ENCODE data around the gene PRPH.
"Not testable (repeated sequence)": the region's sequence is repeated elsewhere in the genome, so short reads cannot be mapped to it uniquely, and the experiment has no call there.

PRPH gene

GRCh38 chr12:49295082-49295936 is at the start of gene PRPH:
Gene PRPH (plus strand): TSS chr12:49295147. CDS start chr12:49295201, 54 bp downstream.
- DNase-seq (ENCODE audit: low read depth), result no peak

DNA sequence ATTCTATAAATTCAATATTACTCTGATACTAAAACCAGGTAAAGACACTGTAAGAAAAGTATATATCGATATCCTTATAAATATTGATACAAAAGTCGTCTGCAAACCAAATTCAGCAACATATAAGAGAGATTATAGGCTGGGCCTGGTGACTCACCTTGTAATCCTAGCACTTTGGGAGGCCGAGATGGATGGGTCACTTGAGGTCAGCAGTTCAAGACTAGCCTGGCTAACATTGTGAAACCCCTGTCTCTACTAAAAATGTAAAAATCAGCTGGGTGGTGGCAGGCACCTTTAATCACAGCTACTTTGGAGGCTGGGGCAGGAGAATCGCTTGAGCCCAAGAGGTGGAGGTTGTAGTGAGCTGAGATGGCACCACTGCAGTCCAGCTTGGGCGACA is 43.6 kb upstream of the PRPH start:
- no peak for DNase-seq (ENCODE audit: low read depth)

GRCh38 chr12:49253033-49253623 is 41.8 kb upstream of the PRPH start:
- DNase-seq (ENCODE audit: low read depth), result no peak

DNA sequence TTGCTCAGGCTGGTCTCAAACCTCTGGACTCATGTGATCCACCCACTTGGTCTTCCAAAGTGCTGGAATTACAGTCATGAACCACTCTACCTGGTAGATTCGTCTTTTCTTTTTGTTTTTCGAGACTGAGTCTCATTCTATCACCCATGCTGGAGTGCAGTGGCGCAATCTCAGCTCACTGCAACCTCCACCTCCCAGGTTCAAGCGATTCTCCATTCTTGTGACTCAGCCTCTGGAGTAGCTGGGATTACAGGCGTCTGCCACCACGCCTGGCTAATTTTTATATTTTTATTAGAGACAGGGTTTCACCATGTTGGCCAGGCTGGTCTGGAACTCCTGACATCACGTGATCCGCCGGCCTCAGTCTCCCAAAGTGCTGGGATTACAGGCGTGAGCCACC is 39.5 kb upstream of the PRPH start:
- DNase-seq (ENCODE audit: low read depth), result not testable (repeated sequence)

DNA sequence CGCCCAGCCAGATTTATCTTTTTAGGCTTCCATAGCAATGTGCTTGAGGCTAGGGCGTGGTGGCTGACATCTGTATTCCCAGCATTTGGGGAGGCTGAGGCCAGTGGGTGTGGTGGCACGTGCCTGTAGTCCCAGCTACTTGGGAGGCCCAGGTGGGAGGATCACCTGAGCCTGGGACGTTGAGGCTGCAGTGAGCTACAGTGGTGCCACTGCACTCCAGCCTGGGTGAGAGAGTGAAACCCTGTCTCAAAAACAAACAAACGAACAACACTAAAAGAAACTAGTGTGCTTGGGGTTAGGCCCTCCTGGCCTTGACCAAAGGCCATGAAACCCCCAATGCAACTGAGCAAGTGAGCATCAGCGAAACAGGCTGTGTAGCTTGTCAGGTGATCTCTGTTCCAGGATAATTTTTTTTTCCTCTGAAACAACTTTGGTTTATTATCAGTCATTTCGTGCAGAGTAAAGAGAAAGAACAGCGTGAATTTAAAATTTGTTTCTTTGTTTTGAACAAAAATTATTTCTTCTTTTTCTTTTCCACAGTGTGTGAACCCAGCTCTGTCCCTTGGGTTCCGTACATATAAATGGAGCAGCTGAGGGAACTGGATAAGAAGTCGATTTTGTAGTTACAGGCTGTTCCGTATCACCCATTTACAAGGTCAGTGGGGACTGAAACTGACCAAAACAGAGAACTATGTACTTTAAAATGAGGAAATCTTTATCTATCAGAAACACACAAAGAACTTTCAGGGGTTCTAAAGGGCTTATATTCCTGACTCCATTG is 38.9 kb upstream of the PRPH start:
- DNase-seq (ENCODE audit: low read depth), result no peak

- not testable (repeated sequence) for DNase-seq (ENCODE audit: low read depth)
These were observed 37.3 kb upstream of the PRPH start for GRCh38 chr12:49257508-49258184.

GRCh38 chr12:49259452-49259851 is 35.5 kb upstream of the PRPH start:
- no peak for DNase-seq (ENCODE audit: low read depth)

- DNase-seq (ENCODE audit: low read depth), result peak; percentile 67
These were observed 34.8 kb upstream of the PRPH start for GRCh38 chr12:49260166-49260565.

GRCh38 chr12:49260571-49261363 is 34.2 kb upstream of the PRPH start:
- DNase-seq (ENCODE audit: low read depth), result no peak

DNA sequence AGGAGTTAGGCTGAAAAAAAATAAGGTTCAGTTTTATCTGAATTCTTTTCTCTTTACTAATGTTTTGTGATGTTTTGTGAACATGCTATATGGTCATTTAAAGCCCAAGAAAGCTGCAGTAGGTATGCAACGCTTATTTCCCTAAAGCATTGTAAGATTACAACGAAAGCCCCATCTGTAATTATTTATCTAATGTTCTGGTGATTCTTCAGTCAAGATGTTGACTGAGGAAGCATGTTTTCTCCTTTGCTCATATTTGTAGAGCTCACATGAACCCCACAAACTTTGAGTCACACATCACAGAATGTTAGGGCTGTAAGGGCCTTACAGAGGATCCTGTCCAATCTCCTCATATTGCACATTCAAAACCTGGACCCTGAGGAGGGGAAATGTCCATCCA is 33.2 kb upstream of the PRPH start:
- DNase-seq (ENCODE audit: low read depth), result no peak

DNA sequence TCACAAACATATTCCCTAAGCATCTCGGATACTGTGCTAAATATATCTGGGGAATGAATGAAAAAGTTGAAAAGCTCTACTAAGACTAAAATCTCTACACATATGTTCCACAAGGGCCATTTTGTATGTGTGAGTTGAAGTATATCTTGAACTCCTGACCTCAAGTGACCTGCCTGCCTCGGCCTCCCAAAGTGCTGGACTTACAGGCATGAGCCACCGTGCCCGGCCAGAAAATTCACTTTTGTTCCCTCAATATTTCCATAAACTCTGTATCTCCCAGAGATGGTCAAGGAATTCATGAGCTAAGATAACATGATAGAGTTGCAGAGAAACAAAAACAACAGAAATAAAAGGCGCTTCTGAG is 31.6 kb upstream of the PRPH start:
- DNase-seq (ENCODE audit: low read depth), result no peak

DNA sequence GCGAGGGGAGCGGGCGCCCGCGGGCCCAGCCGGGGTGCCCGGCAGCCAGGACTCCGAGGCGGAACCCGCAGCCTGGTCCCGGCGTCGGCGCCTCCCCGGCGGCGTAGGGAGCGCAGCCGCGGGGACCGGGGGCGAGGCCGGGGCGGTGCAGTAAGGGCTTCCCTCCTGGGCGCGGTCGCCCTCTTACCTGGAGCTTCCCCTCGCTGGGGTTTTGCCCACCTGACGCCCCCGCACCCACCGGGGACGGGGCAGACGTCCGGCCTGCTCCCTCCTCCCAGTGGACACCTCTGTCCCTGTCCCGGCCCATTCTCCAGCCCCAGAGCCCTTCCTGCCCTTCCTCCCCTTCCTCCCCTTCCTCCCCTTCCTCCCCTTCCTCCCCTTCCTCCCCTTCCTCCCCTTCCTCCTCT is 30.5 kb upstream of the PRPH start:
- no peak for DNase-seq (ENCODE audit: low read depth)

- DNase-seq (ENCODE audit: low read depth), result peak; percentile 91
These were observed 29.8 kb upstream of the PRPH start, which contains the start of gene TUBA1C for GRCh38 chr12:49264873-49265792. Gene TUBA1C (plus strand): TSS chr12:49265082. CDS start chr12:49265182, 100 bp downstream.

DNA sequence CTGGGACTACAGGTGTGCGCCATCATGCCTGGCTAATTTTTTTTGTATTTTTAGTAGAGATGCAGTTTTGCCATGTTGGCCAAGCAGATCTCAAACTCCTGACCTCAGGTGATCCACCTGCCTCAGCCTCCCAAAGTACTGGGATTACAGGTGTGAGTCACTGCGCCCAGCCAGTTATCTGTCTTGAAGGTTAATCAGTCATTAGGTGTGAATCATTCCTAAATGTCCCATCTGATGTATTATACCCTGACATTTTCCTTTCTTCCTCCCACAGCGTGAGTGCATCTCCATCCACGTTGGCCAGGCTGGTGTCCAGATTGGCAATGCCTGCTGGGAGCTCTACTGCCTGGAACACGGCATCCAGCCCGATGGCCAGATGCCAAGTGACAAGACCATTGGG is 25.8 kb upstream of the PRPH start:
- not testable (repeated sequence) for DNase-seq (ENCODE audit: low read depth)

DNA sequence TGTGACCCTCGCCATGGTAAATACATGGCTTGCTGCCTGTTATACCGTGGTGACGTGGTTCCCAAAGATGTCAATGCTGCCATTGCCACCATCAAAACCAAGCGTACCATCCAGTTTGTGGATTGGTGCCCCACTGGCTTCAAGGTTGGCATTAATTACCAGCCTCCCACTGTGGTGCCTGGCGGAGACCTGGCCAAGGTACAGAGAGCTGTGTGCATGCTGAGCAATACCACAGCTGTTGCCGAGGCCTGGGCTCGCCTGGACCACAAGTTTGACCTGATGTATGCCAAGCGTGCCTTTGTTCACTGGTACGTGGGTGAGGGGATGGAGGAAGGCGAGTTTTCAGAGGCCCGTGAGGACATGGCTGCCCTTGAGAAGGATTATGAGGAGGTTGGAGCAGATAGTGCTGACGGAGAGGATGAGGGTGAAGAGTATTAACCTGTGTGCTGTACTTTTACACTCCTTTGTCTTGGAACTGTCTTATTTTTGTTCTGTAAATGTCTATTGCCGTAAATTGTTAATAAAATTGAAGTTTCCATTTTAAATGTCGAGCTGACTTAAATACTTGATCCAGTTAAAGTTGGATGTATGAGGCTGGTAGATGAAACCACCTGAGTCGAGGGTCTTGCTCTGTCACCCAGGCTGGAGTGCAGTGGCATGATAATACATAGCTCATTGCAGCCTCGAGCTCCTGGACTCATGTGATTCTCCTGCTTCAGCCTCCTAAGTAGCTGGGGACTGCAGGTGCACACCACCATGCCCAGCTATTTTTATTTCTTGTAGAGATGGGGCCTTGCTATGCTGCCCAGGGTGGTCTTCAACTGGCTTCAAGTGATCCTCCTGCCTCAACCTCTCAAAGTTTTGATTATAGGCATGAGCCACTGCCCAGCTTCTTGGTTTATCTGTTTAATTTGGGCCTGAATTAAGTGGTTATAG is 21.9 kb upstream of the PRPH start:
- DNase-seq (ENCODE audit: low read depth), result no peak

DNA sequence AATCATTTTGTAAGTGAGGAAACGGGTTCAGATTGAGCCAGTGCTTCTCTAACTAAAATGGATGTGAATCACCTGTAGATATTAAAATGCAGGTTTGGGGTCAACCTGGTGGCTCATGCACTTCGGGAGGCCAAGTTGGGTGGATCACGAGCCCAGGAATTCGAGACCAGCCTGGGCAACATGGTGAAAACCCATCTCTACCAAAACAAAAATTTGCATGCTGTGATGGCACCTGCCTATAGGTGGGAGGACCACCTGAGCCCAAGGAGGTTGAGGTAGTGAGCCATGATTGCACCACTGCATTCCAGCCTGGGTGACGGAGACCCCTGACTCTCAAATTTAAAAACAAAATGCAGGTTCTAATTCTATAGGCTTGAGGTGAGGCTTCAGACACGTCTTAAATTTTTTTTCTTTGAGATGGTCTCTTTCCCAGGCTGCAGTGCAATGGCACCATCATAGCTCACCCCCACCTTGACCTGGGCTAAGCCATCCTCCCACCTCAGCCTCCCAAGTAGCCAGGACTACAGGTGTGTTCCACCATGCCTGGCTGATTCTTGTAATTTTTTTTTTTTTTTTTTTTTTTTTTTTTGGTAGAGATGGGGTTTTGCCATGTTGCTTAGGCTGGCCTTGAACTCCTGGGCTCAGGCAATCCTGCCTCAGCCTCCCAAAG is 21.1 kb upstream of the PRPH start:
- DNase-seq (ENCODE audit: low read depth), result no peak

GRCh38 chr12:49274396-49275069 is 20.4 kb upstream of the PRPH start:
- DNase-seq (ENCODE audit: low read depth), result no peak
